NCI-H1417 treated with DMSO at 0.1 percent for 48 hours (cell line): ENCODE measurements around the gene SAMD14.

Experiments
- DNase-seq: peaks from one replicate; lab custom pipeline; 2025; lab: John Stamatoyannopoulos, UW

The SAMD14 gene

GRCh38 chr17:50129728-50130558 is at the start of gene SAMD14:
SAMD14 (minus strand) TSS chr17:50130160; CDS start chr17:50124959, 5,201 bp downstream.
- DNase-seq, result no peak

GRCh38 chr17:50177983-50178834 is 48.2 kb upstream of the SAMD14 start:
- no peak for DNase-seq

- DNase-seq, result no peak
Measured at GRCh38 chr17:50177476-50177875, 47.5 kb upstream of the SAMD14 start.

GRCh38 chr17:50176559-50177357 is 46.8 kb upstream of the SAMD14 start:
- no peak for DNase-seq

GRCh38 chr17:50175035-50175807 is 45.3 kb upstream of the SAMD14 start:
- DNase-seq, result no peak

- DNase-seq, result no peak
Measured at GRCh38 chr17:50174444-50174843, 44.5 kb upstream of the SAMD14 start.

GRCh38 chr17:50173335-50173941 is 43.5 kb upstream of the SAMD14 start:
- DNase-seq, result no peak

GRCh38 chr17:50172936-50173334 is 43.0 kb upstream of the SAMD14 start:
- DNase-seq, result no peak

GRCh38 chr17:50172130-50172529 is 42.2 kb upstream of the SAMD14 start:
- DNase-seq, result no peak

GRCh38 chr17:50171371-50172071 is 41.6 kb upstream of the SAMD14 start:
- no peak for DNase-seq

GRCh38 chr17:50170662-50171370 is 40.9 kb upstream of the SAMD14 start:
- DNase-seq, result no peak

- DNase-seq, result no peak
Measured at GRCh38 chr17:50169881-50170459, 40.0 kb upstream of the SAMD14 start.

GRCh38 chr17:50169121-50169764 is 39.3 kb upstream of the SAMD14 start:
- no peak for DNase-seq

- DNase-seq, result no peak
Measured at GRCh38 chr17:50168319-50168718, 38.4 kb upstream of the SAMD14 start.

GRCh38 chr17:50167371-50167770 is 37.4 kb upstream of the SAMD14 start:
- DNase-seq, result no peak

GRCh38 chr17:50166518-50167181 is 36.7 kb upstream of the SAMD14 start:
- no peak for DNase-seq

GRCh38 chr17:50165867-50166517 is 36.0 kb upstream of the SAMD14 start, which contains the start of gene SGCA:
SGCA (plus strand) TSS chr17:50166005; CDS start chr17:50166041, 36 bp downstream.
- no peak for DNase-seq

- no peak for DNase-seq
Measured at GRCh38 chr17:50165466-50165865, 35.5 kb upstream of the SAMD14 start.
